ENCODE data around the gene AIPL1. TPM values are rescaled to one million over a fixed set of nuclear protein-coding genes. Genes with fewer than 3 reads are reported as not detected.

Gene AIPL1
- total RNA-seq, 4 donors from 2014 or later = not detected

DNA sequence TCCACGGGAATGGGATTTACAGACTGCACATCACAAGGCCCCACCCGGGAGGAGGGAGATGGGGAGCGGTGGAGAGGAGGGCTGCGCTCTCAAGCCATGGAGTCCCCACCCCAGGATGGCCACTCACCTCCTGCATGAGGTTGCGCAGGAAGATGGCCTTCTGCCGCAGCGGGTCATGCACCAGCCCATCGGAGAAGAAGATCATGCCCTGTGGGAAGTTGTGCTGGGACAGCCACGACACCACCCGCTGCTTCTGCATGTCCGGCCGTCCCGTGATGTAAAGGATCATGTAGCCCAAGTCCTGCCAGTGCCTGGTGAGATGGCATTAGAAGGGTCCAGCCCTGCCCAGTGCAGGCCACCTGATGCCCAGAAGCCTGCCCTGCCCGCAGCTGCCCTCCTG lies 26.3 kb upstream of the AIPL1 start:
- intact Hi-C loops (cut with DNase I; ENCODE audit: low total_unique reads) = no loop called here
- TF ChIP-seq POLR2A (IDR thresholded peaks at IDR 0.05) = no peak
- TF ChIP-seq, protein P1, sequence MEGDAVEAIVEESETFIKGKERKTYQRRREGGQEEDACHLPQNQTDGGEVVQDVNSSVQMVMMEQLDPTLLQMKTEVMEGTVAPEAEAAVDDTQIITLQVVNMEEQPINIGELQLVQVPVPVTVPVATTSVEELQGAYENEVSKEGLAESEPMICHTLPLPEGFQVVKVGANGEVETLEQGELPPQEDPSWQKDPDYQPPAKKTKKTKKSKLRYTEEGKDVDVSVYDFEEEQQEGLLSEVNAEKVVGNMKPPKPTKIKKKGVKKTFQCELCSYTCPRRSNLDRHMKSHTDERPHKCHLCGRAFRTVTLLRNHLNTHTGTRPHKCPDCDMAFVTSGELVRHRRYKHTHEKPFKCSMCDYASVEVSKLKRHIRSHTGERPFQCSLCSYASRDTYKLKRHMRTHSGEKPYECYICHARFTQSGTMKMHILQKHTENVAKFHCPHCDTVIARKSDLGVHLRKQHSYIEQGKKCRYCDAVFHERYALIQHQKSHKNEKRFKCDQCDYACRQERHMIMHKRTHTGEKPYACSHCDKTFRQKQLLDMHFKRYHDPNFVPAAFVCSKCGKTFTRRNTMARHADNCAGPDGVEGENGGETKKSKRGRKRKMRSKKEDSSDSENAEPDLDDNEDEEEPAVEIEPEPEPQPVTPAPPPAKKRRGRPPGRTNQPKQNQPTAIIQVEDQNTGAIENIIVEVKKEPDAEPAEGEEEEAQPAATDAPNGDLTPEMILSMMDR (IDR thresholded peaks at IDR 0.05 in 4 of 5, conservative IDR thresholded peaks at IDR 0.05 in 1 of 5) = no peak
- Histone ChIP-seq H3K27ac (no peak overlapping the region), H3K4me1 (peaks cover 4 to 13% of the 10 kb centered on the region in 2 donors), H3K4me3 (no peak overlapping the region), H3K36me3 (no peaks in the 10 kb centered on the region), H3K9me3 (no peaks in the 10 kb centered on the region), H3K27me3 (no peaks in the 10 kb centered on the region)
- ATAC-seq (no peak), DNase-seq (no peak)
- in situ Hi-C loops (cut with MboI; ENCODE audit: low sequenced_read_pairs in 4 of 4) = loop anchor here in 1 of 4 donors (25.0 kb wide), 1 partner anchor 126 kb away; no protein-coding TSS in a partner anchor

DNA sequence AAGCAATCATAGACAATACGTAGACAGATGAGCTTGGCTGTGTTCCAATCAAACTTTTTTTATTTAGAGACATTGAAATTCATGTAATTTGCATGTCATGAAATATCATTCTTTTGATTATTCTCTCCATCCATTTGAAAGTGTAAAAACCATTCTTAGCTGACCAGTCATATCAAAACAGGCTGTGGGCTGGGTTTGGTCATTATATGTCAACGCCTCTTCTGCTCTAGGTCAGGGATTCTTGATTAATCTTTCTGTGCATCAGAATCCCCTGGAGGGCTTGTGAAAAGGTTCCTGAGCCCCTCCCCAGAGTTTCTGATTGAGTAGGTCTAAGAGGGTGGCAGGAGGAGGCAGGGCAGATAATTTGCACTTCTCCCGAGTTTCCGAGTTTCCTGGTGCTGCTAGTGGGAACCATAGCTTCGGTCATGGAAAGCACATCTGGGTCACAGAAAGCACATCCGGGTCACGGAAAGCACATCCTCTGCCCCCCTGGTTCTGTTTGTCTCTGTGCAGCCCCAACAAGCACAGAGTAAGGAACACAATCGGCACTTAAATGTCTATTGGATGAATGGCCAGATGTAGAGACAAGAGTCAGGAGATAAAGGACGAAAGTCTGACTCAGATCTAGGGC lies 25.7 kb upstream of the AIPL1 start:
- no peak for ATAC-seq
- intact Hi-C loops (cut with DNase I; ENCODE audit: low total_unique reads) (no loop called here), in situ Hi-C loops (cut with MboI; ENCODE audit: low sequenced_read_pairs in 4 of 4) (loop anchor here in 1 of 4 donors (25.0 kb wide), 1 partner anchor 127 kb away; no protein-coding TSS in a partner anchor)
- DNase-seq = no peak
- H3K36me3 ChIP-seq = no peaks in the 10 kb centered on the region
- H3K27me3 ChIP-seq = no peaks in the 10 kb centered on the region
- H3K9me3 ChIP-seq = no peaks in the 10 kb centered on the region
- no peak overlapping the region for H3K4me3 ChIP-seq
- no peak overlapping the region for H3K27ac ChIP-seq
- TF ChIP-seq, protein P1 (IDR thresholded peaks at IDR 0.05 in 4 of 5, conservative IDR thresholded peaks at IDR 0.05 in 1 of 5) = no peak
- no peak for TF ChIP-seq POLR2A (IDR thresholded peaks at IDR 0.05)
- H3K4me1 ChIP-seq = peaks cover 4 to 13% of the 10 kb centered on the region in 2 donors

DNA sequence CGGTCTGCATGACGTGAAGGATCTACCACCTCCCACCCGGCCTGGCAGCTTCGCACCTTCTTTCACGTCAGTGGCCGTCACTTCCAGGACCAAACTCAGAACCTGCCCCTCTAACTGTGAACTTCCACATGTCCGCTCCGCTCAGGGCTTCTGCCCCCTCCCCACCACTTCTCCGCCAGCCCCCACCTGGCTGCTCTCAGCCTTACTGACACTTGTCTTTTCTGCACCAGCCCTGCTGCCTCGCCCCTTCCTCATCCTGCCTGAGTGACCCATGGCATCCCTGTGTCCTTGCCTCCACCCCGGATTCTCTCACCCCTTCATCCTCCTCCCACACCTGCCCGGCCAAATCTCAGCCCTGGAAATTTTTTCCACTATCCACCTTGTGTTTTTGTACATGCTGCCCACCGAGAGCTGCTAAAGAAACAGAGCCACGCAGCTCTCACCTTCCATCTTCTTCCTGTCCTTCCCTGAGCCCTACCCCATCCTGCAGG lies 23.6 kb upstream of the AIPL1 start:
- Histone ChIP-seq H3K27ac (no peak overlapping the region), H3K27me3 (peaks cover 6 to 14% (median 12%) of the 10 kb centered on the region in 3 donors), H3K4me1 (peaks cover 4 to 13% of the 10 kb centered on the region in 2 donors), H3K4me3 (no peak overlapping the region), H3K9me3 (no peaks in the 10 kb centered on the region), H3K36me3 (no peaks in the 10 kb centered on the region)
- intact Hi-C loops (cut with DNase I; ENCODE audit: low total_unique reads) (no loop called here), in situ Hi-C loops (cut with MboI; ENCODE audit: low sequenced_read_pairs in 4 of 4) (loop anchor here in 1 of 4 donors (25.0 kb wide), 1 partner anchor 129 kb away; no protein-coding TSS in a partner anchor)
- DNase-seq (no peak), ATAC-seq (no peak)
- no peak for TF ChIP-seq POLR2A (IDR thresholded peaks at IDR 0.05)
- TF ChIP-seq, protein P1 (IDR thresholded peaks at IDR 0.05 in 4 of 5, conservative IDR thresholded peaks at IDR 0.05 in 1 of 5) = no peak

DNA sequence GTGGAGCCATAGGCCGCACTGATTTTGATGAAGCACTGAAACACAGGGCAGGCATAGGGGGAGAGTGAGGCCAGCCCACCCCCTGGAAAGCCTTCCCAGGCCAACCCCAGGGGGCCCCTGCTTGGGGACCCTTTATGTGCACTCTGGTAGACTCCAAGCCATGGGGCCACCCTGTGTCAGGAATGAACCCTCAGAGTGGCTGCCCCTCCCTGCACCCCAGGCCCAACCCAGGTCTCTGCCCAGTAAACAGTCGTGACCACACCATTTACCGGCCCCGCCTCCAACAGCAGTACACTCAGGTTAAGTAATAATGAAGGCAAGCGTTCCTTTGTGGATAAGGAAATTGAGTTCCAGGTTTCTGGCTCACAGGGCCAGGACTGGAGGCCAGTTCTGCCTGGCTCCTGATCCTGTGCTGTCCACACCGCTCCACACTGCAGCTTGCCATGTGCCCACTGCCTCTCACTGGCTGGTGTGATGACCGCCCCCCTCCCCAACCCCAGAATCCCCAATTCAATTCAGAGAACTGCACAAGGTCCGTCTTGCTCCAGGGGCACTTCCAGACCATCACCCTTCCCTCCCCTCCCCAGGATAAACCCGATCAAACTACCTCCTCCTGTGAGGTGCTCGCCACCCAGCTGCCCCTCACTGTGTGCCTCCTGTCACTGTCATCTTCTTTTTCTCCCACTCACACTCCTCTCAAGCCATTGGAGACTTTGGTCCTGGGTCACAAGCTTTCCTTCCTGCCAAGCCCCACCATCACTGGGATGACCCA lies 23.0 kb upstream of the AIPL1 start:
- no peak for TF ChIP-seq POLR2A (IDR thresholded peaks at IDR 0.05)
- TF ChIP-seq, protein P1 (IDR thresholded peaks at IDR 0.05 in 4 of 5, conservative IDR thresholded peaks at IDR 0.05 in 1 of 5) = no peak
- ATAC-seq (no peak), DNase-seq (no peak)
- in situ Hi-C loops (cut with MboI; ENCODE audit: low sequenced_read_pairs in 4 of 4) (loop anchor here in 1 of 4 donors (25.0 kb wide), 1 partner anchor 129 kb away; no protein-coding TSS in a partner anchor), intact Hi-C loops (cut with DNase I; ENCODE audit: low total_unique reads) (no loop called here)
- Histone ChIP-seq H3K36me3 (no peaks in the 10 kb centered on the region), H3K9me3 (no peaks in the 10 kb centered on the region), H3K27ac (peak overlapping the region in 1 of 4 donors; percentile 63), H3K4me3 (no peak overlapping the region), H3K4me1 (peaks cover 4 to 13% of the 10 kb centered on the region in 2 donors), H3K27me3 (peaks cover 6 to 14% (median 12%) of the 10 kb centered on the region in 3 donors)
